GM19455 (cell line): ENCODE results near the gene MOGAT2.
A peak's percentile ranks its signal among the peaks of the same experiment; 100 is the strongest.
"Not testable (repeated sequence)": the region's sequence is repeated elsewhere in the genome, so short reads cannot be mapped to it uniquely, and the experiment has no call there.

Experiments
- ATAC-seq: cut with Tn5 transposase; IDR thresholded peaks from one replicate; pipeline ENCODE4 v1.9.1; 2021; ENCODE audit not compliant: unreplicated experiment

MOGAT2 gene

DNA sequence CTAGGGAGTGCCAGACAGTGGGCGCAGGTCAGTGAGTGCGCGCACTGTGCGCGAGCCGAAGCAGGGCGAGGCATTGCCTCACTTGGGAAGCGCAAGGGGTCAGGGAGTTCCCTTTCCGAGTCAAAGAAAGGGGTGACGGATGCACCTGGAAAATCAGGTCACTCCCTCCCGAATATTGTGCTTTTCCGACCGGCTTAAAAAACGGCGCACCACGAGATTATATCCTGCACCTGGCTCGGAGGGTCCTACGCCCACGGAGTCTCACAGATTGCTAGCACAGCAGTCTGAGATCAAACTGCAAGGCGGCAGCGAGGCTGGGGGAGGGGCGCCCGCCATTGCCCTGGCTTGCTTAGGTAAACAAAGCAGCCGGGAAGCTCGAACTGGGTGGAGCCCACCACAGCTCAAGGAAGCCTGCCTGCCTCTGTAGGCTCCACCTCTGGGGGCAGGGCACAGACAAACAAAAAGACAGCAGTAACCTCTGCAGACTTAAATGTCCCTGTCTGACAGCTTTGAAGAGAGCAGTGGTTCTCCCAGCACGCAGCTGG, 31.2 kb downstream of the MOGAT2 start:
- ATAC-seq: not testable (repeated sequence)

DNA sequence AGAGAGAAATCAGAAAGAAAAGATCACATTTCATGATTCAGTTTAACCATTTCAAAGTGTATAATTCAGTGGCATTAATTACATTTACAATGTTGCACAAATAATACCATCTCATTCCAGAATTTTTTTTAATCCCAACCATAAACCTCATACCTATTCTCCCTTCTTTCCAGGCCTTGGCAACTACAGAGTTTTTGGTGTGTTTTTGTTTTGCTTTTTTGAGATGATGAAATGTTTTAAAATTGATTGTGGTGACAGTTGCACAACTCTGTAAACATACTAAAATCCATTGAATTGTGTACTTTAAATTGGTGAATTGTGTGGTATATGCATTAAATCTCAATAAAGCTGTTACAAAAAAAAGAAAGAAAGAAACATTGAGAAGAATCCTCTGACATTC, 37.3 kb downstream of the MOGAT2 start:
- ATAC-seq: not testable (repeated sequence)

DNA sequence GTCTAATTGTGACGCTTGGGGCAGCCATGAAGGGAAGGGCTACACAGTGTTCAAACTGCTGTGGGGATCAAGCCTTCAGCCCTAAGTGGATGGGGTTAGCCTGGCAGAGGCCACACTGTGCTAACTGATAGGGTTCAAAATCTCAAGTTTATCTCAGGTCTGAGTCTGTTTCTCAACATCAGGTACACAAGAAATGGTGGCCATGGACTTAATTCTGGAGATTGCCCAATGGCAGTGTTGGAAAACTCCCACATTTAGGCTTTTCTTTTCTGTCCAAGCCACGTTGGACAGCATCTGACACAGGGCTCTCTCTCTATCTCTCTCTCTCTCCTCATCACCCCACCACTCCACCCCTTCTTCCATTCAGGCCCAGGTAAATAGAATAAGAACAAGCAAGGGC, 40.0 kb downstream of the MOGAT2 start:
- no peak for ATAC-seq

DNA sequence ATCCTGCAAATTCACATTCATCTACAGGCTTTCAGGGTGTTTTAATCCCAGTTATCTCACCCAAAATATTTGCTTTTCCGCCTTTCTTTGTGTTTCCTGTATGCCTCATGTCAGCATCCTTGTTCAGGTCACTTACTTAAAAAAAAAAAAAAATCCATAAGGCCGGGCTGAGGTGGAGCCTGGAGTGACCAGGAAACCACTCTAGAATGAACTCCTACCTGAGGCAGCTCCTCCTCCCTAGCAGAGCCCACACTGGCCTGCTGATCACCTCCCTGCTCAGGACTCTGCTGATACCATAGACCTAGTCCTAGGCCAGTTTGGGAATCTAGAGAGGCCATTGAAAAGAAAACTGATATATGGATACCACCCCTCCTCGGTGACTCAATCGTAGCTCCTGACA, 42.2 kb downstream of the MOGAT2 start:
- ATAC-seq: no peak

DNA sequence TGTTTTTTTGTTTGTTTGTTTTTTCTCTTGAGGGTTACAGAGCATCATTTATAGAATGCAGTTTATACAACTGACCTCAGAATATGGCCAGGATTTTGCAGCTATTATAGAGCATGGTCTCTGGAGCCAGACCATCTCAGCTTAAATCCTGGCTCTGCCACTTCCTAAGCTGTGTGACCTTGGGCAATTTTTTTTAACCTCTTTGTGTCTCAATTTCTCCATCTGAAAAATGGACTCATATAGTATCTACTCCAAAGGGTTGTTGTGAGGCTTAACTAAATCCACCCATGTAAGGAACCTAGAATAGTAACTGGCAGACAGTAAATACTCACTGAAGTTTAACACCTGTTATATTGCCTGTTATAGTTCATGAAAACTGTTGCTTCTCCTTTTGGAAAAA, 42.6 kb downstream of the MOGAT2 start:
- ATAC-seq: no peak

DNA sequence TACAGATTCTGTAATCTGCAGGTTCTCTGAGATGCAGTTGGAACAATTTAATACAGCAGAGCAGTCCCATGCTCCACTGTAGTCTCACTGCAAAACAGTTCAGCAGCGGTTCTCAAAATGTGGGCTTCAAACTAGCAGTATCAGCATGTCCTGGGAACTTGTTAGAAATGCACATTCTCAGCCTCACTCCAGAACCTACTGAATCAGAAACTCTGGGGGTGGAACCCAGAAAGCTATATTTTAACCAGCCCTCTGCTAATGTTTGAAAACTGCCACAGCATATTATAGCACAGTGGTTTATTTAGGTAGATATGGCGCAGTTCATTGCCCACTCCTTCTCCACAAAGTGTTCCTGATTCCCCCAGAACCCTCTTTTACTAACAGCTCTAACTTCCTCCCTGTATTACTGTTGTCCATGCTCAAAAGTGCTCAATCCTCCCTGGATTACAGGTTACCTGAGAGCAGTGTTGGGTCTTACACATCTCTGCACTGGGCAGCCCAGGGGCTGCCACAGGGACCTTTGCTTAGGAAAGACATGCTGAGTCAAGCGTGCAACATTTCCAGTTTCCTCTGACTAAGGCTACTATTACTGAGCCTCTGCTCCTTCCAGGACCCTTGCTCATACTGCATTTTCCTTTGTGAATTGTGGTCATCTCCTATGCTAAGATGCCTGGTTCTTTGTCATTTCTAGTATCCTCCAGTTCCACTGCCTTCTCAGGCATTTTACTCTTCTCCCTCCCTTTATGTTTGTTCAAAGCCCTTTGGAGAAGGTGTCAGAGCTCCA, 43.3 kb downstream of the MOGAT2 start:
- ATAC-seq: no peak

DNA sequence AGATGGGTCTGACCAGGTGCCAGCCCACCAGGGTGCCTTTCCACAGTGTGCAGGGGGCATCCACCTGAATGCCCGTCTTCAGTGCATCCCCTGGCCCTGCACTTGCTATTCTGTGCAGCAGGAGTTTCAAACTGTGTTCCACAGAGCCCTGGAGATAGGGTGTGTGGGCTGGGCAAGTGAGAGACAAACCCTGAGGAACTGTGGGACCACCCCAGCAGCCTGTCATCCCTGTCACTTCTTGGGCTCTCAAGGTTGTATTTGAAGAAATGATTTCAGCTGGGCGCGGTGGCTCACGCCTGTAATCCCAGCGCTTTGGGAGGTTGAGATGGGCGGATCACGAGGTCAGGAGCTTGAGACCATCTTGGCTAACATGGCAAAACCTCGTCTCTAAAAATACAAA, 44.5 kb downstream of the MOGAT2 start:
- no peak for ATAC-seq

DNA sequence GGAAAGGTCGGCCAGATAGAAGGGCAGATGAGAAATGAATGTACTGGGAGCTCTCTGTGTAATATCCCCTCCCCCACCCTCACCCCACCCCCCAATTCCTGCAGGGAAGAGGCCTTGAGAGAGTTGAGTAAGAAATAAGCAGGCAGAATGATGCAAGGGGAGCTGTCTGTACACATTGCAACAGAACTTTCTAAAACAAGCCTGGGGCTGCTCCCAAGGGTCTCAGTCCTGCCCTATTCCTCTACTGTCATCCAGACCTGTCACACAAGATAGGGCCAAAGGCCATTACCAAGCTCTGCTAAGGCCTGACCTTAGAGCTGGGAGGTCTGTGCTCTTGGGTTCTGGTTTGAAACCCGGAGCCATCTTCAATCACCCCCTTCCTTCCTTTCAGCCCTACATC, 45.2 kb downstream of the MOGAT2 start:
- no peak for ATAC-seq

DNA sequence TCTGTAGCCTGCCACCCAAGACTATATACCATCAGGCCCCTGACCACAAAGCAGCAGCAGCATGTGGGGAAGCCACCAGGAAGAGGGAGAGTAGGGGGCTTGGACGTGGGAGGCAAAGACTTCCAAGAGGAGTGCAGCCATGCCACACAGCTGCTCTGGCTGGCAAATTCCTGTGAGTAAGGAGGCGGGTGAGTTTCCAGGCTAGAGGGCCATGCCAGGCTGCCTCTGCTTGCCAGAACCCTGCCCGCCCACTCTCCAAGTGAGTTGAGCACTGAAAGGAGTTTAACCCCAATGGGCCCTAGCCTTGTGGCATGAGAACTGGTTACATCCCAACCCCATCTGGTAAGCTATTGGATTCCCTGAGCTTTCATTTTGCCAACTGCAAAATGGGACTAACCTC, 46.2 kb downstream of the MOGAT2 start:
- no peak for ATAC-seq

DNA sequence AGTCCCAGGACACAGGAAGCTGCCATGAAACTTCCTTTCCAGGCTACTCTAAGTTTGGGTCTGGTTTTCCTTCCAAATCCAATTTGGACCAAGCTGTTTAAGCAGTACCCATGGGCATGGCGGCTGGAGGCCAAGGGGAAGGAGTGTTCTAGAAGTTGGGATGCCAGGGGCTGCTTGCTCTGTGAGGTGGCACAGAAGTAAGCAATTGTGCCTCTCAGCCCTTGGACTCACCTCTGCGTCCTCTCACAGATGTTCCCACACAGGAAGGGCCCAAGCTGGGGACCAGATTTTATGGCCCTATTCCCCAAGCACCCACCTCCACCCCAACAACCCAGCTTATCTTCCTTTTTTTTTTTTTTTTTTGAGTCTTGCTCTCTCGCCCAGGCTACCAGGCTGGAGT, 47.5 kb downstream of the MOGAT2 start:
- ATAC-seq: no peak

DNA sequence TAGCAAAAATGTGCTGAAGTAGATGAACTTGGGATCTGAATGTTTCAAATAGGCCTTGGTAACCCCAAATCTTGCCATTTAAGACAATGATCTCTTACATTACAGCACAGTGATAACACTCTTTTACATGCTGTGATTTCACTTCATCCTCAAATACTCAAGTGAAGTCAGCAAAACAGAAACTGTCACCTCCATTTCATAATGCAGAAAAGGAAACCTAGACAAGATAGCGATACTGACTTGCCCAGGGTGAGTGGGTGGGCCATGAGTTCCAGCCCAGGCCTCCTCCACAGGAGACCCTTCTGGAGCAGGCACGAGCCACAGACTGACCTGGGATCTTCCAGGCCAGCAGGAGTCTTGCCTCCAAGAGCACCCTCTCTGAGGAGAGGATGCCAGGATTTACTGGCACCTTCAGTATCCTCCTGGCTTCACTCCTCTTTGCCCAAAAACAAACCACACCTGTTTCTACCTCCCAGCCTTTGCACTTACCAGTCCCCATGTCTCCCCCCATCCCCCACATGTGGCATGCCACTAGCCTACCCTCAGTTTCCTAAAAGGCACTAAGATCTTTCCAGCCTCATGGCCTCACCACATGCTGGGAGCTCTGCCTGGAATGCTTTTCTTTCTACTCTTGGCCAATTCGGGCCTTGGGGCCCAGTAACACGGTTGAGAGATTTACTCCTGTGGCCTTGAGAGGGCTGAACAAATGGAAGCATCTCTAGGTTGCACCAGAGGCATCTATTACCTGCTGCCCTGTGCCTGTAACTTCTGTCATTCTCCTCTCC, 49.0 kb downstream of the MOGAT2 start:
- no peak for ATAC-seq

DNA sequence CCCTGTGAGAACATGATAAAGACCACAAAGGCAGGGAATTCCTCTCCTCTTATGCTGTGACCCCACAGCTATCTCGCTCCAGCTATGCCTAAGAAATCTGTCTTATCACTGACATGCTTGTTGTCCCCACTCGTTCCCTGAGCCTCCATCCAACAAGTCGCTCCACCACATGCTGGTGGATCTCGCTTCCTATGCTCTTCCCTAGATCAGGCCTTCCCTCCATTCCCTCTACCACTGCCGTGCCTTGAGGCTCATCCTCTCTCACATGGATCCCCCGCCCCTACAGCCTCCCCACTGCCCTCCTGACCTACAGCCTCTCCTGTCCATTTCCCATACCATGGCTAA, 49.6 kb downstream of the MOGAT2 start:
- no peak for ATAC-seq

DNA sequence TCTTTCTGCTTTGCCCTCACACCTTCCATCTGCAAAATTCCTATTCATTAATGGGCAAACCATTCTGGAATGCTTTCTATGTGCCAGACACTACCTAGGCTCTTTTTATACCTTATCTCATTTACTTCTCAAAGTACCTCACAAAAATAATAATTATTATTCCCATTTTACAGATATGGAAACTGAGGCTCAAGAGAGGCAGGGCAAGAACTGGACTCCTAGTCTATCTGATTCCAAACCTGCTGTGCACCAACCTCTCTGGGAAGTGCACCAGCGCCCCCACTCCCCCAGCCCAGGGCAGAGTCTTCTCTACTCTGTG, 50.1 kb downstream of the MOGAT2 start:
- no peak for ATAC-seq

DNA sequence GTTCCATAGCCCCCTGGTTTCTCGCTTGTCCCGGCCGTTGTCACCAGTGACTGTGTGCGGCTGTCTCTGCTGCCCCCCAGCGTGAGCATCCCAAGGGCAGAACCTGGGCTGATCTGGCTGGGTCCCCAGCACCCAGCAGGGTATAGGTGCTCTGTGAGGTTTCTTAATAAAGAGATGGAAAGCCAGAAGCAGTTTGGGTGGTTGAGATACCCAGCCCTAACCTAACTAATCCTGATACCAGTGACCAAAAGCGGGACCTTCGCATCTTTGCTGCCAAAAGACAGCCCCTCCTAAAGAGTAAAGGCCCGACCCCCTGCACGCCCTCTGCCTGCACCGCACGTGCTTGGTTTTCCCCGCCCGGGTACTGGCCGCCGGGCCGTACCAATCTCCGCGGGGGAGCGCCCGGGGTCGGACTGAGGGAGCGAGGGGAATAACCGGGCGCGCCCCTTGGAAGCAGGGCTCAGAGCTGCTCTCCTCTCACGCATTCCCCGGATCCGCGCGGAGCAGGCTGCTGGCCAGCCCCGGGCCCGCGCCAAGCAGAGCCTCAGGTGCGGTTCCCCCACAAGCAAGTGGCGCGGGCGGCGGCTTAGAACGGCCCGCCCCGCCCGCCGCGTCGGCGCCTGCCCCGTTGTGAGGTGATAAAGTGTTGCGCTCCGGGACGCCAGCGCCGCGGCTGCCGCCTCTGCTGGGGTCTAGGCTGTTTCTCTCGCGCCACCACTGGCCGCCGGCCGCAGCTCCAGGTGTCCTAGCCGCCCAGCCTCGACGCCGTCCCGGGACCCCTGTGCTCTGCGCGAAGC, 50.7 kb downstream of the MOGAT2 start, which contains the start of gene DGAT2:
Gene DGAT2, plus strand, starts transcription at position 667 of the 797 bp plus-strand sequence. CDS start 214 bp downstream, outside the sequence.
- peak; percentile 73 for ATAC-seq

DNA sequence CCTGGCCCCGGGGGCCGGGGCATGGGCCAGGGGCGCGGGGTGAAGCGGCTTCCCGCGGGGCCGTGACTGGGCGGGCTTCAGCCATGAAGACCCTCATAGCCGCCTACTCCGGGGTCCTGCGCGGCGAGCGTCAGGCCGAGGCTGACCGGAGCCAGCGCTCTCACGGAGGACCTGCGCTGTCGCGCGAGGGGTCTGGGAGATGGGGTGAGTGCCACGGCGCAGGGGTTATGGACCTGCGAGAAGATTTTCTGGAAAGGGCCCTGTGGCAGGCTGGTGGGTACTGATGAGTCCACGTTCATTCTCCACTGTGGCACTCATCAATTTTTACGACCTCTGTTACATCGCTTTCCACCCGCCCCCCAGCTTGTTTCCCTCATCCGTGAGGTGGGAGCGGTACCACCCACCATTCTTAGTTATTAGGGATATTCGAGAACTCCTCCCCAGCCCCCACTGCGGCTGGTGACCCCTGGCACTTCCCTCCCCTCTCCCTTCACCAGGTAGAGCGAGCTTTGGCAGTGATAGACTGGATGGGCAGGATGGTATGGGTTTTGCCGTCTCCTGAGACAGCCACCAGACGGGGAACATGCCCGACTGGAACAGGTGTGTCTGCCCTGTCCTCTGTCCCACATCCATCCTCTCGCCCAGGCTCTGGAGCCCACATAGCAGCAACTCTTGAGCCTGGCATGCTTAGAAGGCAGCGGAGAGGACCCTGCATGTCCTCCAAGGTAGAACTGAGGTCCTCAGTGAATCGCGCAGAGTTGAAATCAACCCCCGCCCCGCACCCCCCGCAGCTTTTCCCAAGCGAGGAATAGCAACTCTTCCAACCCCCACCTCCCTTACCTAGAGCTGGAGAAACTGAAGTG, 51.5 kb downstream of the MOGAT2 start:
- ATAC-seq: peak; percentile 2

DNA sequence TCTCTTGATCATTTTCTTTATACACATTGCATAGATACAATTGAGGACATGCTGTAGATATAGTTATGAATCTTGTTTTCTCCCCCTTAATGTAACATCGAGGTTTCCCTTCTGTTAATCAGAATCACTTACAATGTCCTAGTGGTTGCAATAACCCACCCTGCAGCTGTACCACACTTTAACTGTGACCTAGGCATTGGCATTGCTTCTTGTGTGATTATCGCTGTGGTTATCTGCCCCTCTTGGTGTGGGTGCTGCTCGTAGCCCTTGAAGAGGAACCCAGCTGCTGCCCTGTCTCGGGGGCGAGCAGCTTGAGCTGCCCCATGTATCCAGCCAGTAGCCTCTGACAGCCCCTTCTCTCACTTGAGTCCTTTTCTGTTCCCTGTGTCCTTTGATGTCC, 52.5 kb downstream of the MOGAT2 start:
- ATAC-seq: no peak

DNA sequence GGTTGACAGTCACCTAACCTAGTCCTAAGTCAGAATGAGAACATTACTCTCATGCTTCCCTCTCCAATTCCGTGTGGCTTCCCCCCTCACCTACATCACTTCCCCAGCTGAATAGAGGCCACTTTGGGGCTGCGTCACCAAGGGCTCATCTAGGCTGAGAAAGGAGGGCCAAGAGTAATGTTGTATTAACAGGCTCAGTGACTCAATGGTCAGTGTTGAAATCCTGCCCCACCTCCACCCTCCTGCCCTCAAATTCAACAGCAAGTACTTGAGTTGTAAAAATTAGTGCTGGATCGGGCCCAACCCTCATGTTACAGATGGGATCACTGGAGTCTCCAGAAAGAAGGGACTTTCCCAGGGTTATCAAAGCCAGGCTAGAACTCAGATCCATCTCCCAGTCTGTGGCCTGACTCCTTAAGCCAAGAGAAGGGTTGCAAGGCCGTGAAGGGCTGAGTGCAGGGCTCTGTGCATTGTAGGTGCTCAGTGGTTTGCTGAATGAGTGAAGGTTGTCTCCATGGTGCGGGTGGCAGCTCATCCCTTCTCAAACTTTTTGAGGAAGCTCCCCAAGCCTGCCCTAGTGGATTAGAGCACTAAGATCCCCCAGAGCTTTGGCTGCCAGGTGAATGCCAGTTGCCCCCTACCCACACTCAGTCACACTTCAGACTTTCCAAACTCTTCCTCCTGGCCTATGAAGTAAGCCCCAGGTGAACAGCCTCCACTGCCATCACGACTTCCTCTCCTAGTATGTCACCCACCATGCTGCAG, 54.2 kb downstream of the MOGAT2 start:
- ATAC-seq: no peak

DNA sequence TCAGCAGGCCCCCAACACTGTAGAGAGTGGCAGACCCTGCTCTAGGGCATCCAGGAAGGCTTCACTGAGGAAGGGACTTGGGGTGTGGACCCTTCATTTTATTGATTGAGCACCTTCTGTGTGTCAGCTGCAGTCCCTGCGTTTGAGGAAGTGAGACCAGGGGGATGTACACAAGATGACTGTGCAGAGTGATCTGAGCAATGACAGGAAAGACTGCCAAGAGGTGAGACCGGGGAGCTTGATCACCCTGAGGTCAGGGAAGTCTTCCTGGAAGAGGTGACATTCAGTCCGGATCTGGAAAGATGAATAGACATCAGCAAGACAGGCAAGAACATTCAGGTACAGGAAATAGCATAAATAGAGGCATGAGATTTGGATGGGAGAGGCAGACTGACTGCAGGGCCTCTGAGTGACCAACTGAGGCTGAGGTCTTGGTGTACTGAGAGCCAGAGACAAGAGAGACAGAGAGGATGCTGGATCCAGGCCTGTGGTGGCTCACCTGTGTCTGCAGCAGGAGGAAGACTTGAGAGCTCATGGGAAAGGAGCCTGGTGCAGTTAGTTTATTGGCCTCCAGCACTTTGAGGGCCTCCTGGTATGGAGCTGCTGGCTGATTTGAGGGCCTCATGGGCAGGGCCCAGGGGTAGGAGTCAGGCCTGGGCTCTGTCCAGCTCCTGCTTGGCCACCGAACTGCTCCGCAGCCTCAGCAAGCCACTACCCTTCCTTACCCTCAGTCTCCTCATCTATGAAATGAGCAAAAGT, 56.1 kb downstream of the MOGAT2 start:
- peak; percentile 82 for ATAC-seq

DNA sequence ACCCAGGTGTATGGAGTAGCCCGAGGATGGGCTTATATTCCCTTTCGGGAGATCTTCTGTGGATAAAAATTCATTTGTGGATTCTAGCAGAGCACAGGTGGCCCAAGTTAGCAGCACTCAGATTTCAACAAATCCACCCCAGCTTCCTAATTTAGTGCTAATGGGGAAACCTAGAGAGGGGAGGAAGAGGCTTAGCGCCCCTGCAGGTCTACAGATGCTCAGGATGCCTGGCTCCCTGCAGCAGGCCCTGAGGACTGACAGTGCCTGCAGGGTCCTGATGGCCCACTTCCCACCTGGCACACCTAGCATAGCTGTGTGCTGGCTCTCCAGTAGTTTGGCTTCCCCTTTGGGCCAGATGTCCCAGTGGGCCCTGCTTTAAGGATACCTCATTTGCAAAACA, 57.4 kb downstream of the MOGAT2 start:
- ATAC-seq: no peak
